SK-N-SH (cell line): ENCODE results near the gene ARG2. TPM values are rescaled to one million over a fixed set of nuclear protein-coding genes. Genes with fewer than 3 reads are reported as not detected.

Experiments used
- CTCF ChIA-PET: fragments of 300-600, 350-600 bp; formaldehyde crosslinking; extraction: SDS; loops from one replicate; lab custom pipeline; 2021; lab: Yijun Ruan, JAX
- POLR2A ChIA-PET: fragments of 350-600 bp; sonication (Branson Sonifier 250); formaldehyde crosslinking; extraction: SDS; loops from one replicate; lab custom pipeline; 2020; ENCODE audit warnings: antibody characterized with exemption, inconsistent platforms; lab: Yijun Ruan, JAX
- DNase-seq: peaks from one replicate; pipeline ENCODE4 v3.0.0; 2012
- H2AFZ ChIP-seq: fragments of 200-600 bp; sonication (generic); 2 replicates; pipeline ENCODE4 v1.8.1; 2016; ENCODE audit warnings: antibody characterized with exemption, mild to moderate bottlenecking, low read depth
- H3F3A ChIP-seq: fragments of 200-600 bp; sonication (generic); replicated peaks from 2 replicates; pipeline ENCODE3; 2016; ENCODE audit warnings: antibody characterized with exemption, mild to moderate bottlenecking; ENCODE audit not compliant: insufficient read depth
- H3K27ac ChIP-seq, 2 experiments: fragments of 200-500 bp in 1 of 2; fragments of 200-600 bp in 1 of 2; sonication (Bioruptor generic) in 1 of 2; sonication (generic), shearing (Covaris generic) in 1 of 2; 2 replicates each; pipeline versions ENCODE4 v1.5.1 to v1.6.1; 2014 to 2016; ENCODE audit warnings: low read depth in 2 of 2, inconsistent platforms in 1 of 2, low read length in 1 of 2, mild to moderate bottlenecking in 1 of 2, mixed read lengths in 1 of 2
- H3K27me3 ChIP-seq: fragments of 200-600 bp; sonication (generic), shearing (Covaris generic); 2 replicates; pipeline ENCODE4 v1.6.1; 2016; ENCODE audit warnings: mixed run types; ENCODE audit not compliant: insufficient read depth
- H3K36me3 ChIP-seq, 2 experiments: fragments of 200-500 bp in 1 of 2; fragments of 200-600 bp in 1 of 2; sonication (Bioruptor generic) in 1 of 2; sonication (generic) in 1 of 2; replicated peaks in 1 of 2; 2 replicates each; pipeline versions ENCODE3 to v1.5.1; 2014 to 2016; ENCODE audit warnings: low read length in 1 of 2, mild to moderate bottlenecking in 1 of 2; ENCODE audit not compliant: insufficient read depth in 2 of 2, control insufficient read depth in 1 of 2
- H3K4me1 ChIP-seq, 2 experiments: fragments of 200-500 bp in 1 of 2; fragments of 200-600 bp in 1 of 2; sonication (Bioruptor generic) in 1 of 2; sonication (generic), shearing (Covaris generic) in 1 of 2; 2 replicates each; pipeline versions ENCODE4 v1.5.1 to v1.6.1; 2014 to 2016; ENCODE audit warnings: low read depth in 1 of 2, low read length in 1 of 2, mixed run types in 1 of 2; ENCODE audit not compliant: insufficient read depth in 2 of 2, control insufficient read depth in 1 of 2
- H3K4me2 ChIP-seq: fragments of 200-600 bp; sonication (generic), shearing (Covaris generic); 2 replicates; pipeline ENCODE4 v1.6.1; 2017; ENCODE audit warnings: mixed run types
- H3K4me3 ChIP-seq, 2 experiments: fragments of 200-500 bp in 1 of 2; fragments of 200-600 bp in 1 of 2; sonication (Bioruptor generic) in 1 of 2; sonication (generic), shearing (Covaris generic) in 1 of 2; 2 replicates each; pipeline versions ENCODE4 v1.5.1 to v1.8.1; 2014 to 2016; ENCODE audit warnings: low read depth in 2 of 2, inconsistent platforms in 1 of 2, low read length in 1 of 2, mild to moderate bottlenecking in 1 of 2, mixed read lengths in 1 of 2, moderate library complexity in 1 of 2
- H3K79me2 ChIP-seq: fragments of 200-600 bp; sonication (generic); 2 replicates; pipeline ENCODE4 v1.8.1; 2017; ENCODE audit warnings: mild to moderate bottlenecking; ENCODE audit not compliant: insufficient read depth
- H3K9ac ChIP-seq: fragments of 200-600 bp; sonication (generic); 2 replicates; pipeline ENCODE4 v1.6.1; 2017; ENCODE audit warnings: mixed run types
- H3K9me2 ChIP-seq: fragments of 200-600 bp; sonication (generic); 2 replicates; pipeline ENCODE4 v1.6.1; 2017; ENCODE audit warnings: mixed run types
- H3K9me3 ChIP-seq: fragments of 200-600 bp; sonication (generic); 2 replicates; pipeline ENCODE4 v1.6.1; 2017; ENCODE audit warnings: mixed run types, mild to moderate bottlenecking, moderate library complexity
- H4K20me1 ChIP-seq: fragments of 200-600 bp; sonication (generic); 2 replicates; pipeline ENCODE4 v1.6.1; 2017; ENCODE audit warnings: mild to moderate bottlenecking, mixed run types; ENCODE audit not compliant: insufficient read depth
- EZH2phosphoT487 ChIP-seq: fragments of 200-600 bp; sonication (generic); IDR thresholded peaks from 2 replicates; pipeline ENCODE4 v1.6.1; 2017; ENCODE audit warnings: low read depth, mixed run types, mild to moderate bottlenecking, antibody characterized with exemption, moderate library complexity, borderline replicate concordance
- FOXM1 ChIP-seq: IDR thresholded peaks from 2 replicates; pipeline ENCODE4 v1.4.0; 2012; ENCODE audit warnings: low read depth, mild to moderate bottlenecking
- MXI1 ChIP-seq: IDR thresholded peaks from 2 replicates; pipeline ENCODE4 v1.6.1; 2012; ENCODE audit warnings: mild to moderate bottlenecking, low read depth, low read length, improper control_type of control experiment
- RFX5 ChIP-seq: IDR thresholded peaks from 2 replicates; pipeline ENCODE4 v1.6.1; 2012; ENCODE audit warnings: mild to moderate bottlenecking, improper control_type of control experiment, low read length
- SIN3A ChIP-seq: IDR thresholded peaks from 2 replicates; pipeline ENCODE4 v1.6.1; 2012; ENCODE audit warnings: low read depth, mild to moderate bottlenecking, low read length, moderate library complexity, borderline replicate concordance
- TAF1 ChIP-seq: IDR thresholded peaks from 2 replicates; pipeline ENCODE4 v1.6.1; 2012; ENCODE audit warnings: low read depth, mild to moderate bottlenecking, low read length, moderate library complexity, borderline replicate concordance
- WGBS: methylation state at CpG from one replicate; pipeline ENCODE4 v1.1.6; 2017; ENCODE audit warnings: low lambda C conversion rate; 5-methylcytosine and 5-hydroxymethylcytosine counted together
- polyA plus RNA-seq, 3 experiments: library from polyadenylated mRNA; depleted of rRNA; stranded (reverse); fragments of >200 nt; gene quantifications; 2 replicates each; pipeline ENCODE4 v1.2.3, GENCODE V29; 2012
- TF ChIP-seq, protein P1 (sequence below): IDR thresholded peaks from 2 replicates; pipeline ENCODE4 v1.4.0; 2012; ENCODE audit warnings: low read depth, borderline replicate concordance
- TF ChIP-seq, protein P2 (sequence below): IDR thresholded peaks from 2 replicates; pipeline ENCODE4; 2012
- TF ChIP-seq, protein P3 (sequence below): fragments of 150-350 bp; IDR thresholded peaks from 2 replicates; pipeline ENCODE4 v1.6.1; 2017; ENCODE audit warnings: antibody characterized with exemption, low read length, low read depth, borderline replicate concordance
- TF ChIP-seq, protein P4 (sequence below): fragments of 150-350 bp; IDR thresholded peaks from 2 replicates; pipeline ENCODE4 v1.6.1; 2016; ENCODE audit warnings: mild to moderate bottlenecking, low read depth, low read length

Gene ARG2
- polyA plus RNA-seq, 1 of the 3 experiments (the other 2 are of a cell fraction) = 2.6 TPM

DNA sequence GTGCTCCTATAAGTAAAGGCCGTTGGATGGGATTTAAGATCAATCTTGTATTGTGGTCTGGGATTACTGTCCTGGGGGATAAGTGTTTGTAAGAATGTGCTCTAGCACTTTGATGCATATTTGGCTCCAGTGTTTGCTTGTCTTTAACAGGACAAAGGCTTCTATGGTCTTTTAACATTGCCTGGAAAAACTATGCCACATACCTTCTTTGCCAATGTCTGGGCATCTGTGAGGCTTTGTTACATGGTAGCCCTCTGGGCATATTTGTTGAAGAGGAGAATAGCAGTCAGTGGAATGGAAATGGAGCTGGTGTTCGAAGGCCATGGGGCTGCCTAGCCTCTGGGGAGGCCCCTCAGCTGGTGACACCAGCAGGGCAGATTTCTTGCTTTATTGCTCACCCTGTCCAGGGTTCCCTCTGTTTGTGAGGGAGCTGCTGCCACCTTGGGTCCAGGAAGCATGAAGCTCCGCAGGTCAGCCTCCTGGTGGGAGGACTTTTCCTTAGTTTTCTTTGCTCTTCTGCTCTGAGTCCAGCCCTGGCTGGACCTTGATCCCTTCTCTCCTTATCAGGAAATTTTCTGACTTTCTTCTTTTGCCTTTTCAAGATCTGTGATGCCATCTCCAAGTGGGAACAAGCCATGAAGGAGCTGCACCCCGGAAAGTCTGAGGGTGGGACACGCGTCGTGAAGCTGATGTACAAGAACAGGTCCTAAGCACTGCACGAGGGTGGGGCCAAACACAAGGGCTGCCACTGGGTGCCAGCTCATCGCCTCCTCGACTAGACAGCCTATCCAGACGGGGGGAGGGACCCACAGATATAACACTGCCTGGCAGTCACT lies 39.2 kb upstream of the ARG2 start (continued):
- TF ChIP-seq, protein P1, sequence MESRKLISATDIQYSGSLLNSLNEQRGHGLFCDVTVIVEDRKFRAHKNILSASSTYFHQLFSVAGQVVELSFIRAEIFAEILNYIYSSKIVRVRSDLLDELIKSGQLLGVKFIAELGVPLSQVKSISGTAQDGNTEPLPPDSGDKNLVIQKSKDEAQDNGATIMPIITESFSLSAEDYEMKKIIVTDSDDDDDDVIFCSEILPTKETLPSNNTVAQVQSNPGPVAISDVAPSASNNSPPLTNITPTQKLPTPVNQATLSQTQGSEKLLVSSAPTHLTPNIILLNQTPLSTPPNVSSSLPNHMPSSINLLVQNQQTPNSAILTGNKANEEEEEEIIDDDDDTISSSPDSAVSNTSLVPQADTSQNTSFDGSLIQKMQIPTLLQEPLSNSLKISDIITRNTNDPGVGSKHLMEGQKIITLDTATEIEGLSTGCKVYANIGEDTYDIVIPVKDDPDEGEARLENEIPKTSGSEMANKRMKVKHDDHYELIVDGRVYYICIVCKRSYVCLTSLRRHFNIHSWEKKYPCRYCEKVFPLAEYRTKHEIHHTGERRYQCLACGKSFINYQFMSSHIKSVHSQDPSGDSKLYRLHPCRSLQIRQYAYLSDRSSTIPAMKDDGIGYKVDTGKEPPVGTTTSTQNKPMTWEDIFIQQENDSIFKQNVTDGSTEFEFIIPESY = no peak
- TF ChIP-seq RFX5 (no peak), FOXM1 (no peak)
- TF ChIP-seq, protein P2, sequence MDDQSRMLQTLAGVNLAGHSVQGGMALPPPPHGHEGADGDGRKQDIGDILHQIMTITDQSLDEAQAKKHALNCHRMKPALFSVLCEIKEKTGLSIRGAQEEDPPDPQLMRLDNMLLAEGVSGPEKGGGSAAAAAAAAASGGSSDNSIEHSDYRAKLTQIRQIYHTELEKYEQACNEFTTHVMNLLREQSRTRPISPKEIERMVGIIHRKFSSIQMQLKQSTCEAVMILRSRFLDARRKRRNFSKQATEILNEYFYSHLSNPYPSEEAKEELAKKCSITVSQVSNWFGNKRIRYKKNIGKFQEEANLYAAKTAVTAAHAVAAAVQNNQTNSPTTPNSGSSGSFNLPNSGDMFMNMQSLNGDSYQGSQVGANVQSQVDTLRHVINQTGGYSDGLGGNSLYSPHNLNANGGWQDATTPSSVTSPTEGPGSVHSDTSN = no peak

DNA sequence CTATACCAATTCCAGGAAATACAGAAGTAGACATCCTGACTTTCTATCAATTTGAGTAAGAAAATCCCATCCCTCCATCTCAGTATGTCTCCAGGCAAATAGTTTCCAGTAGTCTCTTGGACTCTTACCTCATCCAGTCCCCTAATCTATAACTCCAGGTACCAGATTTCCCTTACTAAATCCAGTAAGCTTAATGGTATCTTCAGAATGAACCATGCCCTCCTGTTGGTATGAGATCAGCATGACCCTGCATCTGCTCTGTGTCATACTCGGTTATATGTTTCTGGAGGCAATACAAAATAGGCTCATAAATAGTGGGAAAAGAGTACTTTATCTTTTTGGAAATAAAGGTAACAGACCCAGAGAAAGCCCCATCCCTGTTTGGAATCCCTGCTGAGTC lies 38.1 kb upstream of the ARG2 start:
- H3K27ac ChIP-seq = no peak overlapping the region
- H3K4me2 ChIP-seq = no peak overlapping the region
- no peaks in the 10 kb centered on the region for H3F3A ChIP-seq
- no peaks in the 10 kb centered on the region for H3K27me3 ChIP-seq
- POLR2A ChIA-PET = no interaction called here
- no peaks in the 10 kb centered on the region for H4K20me1 ChIP-seq
- no peaks in the 10 kb centered on the region for H3K9me2 ChIP-seq
- H3K79me2 ChIP-seq = no peaks in the 10 kb centered on the region
- TF ChIP-seq RFX5 (no peak), FOXM1 (no peak), TAF1 (no peak), SIN3A (no peak), MXI1 (no peak), EZH2phosphoT487 (no peak)
- TF ChIP-seq, protein P3, sequence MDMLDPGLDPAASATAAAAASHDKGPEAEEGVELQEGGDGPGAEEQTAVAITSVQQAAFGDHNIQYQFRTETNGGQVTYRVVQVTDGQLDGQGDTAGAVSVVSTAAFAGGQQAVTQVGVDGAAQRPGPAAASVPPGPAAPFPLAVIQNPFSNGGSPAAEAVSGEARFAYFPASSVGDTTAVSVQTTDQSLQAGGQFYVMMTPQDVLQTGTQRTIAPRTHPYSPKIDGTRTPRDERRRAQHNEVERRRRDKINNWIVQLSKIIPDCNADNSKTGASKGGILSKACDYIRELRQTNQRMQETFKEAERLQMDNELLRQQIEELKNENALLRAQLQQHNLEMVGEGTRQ = no peak
- TF ChIP-seq, protein P4, sequence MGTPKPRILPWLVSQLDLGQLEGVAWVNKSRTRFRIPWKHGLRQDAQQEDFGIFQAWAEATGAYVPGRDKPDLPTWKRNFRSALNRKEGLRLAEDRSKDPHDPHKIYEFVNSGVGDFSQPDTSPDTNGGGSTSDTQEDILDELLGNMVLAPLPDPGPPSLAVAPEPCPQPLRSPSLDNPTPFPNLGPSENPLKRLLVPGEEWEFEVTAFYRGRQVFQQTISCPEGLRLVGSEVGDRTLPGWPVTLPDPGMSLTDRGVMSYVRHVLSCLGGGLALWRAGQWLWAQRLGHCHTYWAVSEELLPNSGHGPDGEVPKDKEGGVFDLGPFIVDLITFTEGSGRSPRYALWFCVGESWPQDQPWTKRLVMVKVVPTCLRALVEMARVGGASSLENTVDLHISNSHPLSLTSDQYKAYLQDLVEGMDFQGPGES = no peak
- TF ChIP-seq, all 33 proteins: peak for 0
- Histone ChIP-seq H3K9me3 (no peaks in the 10 kb centered on the region), H3K36me3 (no peaks in the 10 kb centered on the region), H2AFZ (no peak overlapping the region), H3K9ac (no peak overlapping the region), H3K4me3 (no peak overlapping the region), H3K4me1 (no peaks in the 10 kb centered on the region)
- no peak for DNase-seq
- 100% methylated on average over 1 of the region's 1 CpG for WGBS
- CTCF ChIA-PET = interaction anchor here (0.9 to 24.4 kb wide), 13 partner anchors 8 to 165 kb away, joined by 3 to 237 read pairs (median 5); partner anchors contain the start of genes PIGH and RDH12
